GM12872 (cell line): ENCODE data around the gene SLC41A1.

Source experiments
- CTCF ChIP-seq: IDR thresholded peaks from 3 replicates; pipeline ENCODE4 v1.5.1; 2011; ENCODE audit warnings: low read depth, mild to moderate bottlenecking, low read length, moderate library complexity; ENCODE audit not compliant: insufficient read depth

The SLC41A1 gene

DNA sequence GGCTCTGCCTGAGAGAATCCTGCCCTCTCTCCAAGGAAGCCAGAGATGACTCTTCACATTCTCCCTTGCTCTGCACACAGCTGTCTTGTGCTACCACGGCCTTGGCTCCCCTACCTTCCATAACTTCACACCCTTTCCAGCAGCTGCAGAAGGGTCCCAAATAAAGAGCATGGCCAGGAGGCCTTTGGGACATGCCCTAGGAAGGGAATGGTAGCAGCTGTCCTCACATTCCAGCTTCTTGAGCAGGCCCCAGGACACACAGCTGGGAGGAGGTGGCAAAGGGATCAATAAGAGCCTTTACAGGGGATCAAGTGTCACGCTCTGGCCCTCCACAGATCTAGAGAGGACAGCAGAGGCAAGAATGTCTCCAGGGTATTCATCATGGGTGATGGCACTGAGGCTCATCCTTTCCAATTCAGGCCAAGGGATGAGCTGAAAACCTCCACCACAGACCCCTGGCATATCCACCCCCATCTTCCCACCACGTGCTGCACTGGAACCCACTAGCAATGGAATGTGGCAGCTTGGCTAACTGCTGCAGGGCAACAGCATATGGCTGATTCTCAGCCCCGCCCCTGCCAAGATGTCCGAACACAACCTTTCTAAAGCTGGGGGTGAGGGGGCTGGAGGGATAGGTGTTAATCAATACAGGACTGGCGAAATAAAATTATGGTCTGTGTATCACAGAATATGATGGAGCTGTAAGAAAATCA is 19.9 kb downstream of the SLC41A1 start:
- TF ChIP-seq CTCF, result no peak

DNA sequence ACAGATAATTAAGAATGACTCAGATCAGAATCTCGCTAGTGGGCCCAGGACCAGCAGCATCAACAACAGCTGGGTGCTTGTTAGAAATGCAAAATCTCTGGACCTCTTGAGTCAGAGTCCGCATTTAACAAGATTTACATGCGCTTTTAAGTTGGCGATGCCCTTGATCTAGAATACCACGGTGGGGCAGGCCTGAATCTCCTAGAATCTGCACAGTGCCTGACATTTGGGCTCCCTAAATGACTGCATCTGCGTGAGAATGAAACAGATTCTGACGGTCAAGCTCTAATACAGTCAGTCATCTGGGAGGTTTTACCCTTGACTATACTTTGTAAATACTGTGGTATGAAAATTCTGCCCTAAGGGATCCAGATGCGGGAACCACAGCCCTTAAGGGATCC is 20.5 kb downstream of the SLC41A1 start:
- no peak for TF ChIP-seq CTCF

- peak; percentile 92 for TF ChIP-seq CTCF
These were observed 21.3 kb downstream of the SLC41A1 start for GRCh38 chr1:205791568-205792180.

- no peak for TF ChIP-seq CTCF
These were observed 25.6 kb downstream of the SLC41A1 start for GRCh38 chr1:205787287-205787916.

- TF ChIP-seq CTCF, result no peak
These were observed 26.4 kb downstream of the SLC41A1 start for GRCh38 chr1:205786601-205787000.

GRCh38 chr1:205785446-205785845 is 27.6 kb downstream of the SLC41A1 start:
- no peak for TF ChIP-seq CTCF

GRCh38 chr1:205783904-205784303 is 29.1 kb downstream of the SLC41A1 start:
- TF ChIP-seq CTCF, result no peak
